Upper lobe of left lung (tissue), 6 donors: Measurements from ENCODE around the gene FBH1. TPM values are rescaled to one million over a fixed set of nuclear protein-coding genes. Genes with fewer than 3 reads are reported as not detected.
"Not testable (repeated sequence)": the region's sequence is repeated elsewhere in the genome, so short reads cannot be mapped to it uniquely, and the experiment has no call there.

ENCODE experiments used
- ATAC-seq, 2 donors: fragments of 200-7000 bp; cut with Tn5 transposase; one replicate each; pipeline ENCODE4 v1.9.1; 2022; ENCODE audit warnings: mild to moderate bottlenecking in 2 of 2, moderate library complexity in 2 of 2; ENCODE audit not compliant: low FRiP score in 2 of 2
- DNase-seq, 2 donors: peaks; one replicate each; pipeline ENCODE4 v3.0.0-alpha.2; 2019 to 2020
- H3K27ac ChIP-seq, 4 donors: fragments of 200-600 bp; sonication (generic); one replicate each; pipeline ENCODE4 v1.5.1; 2016 to 2019
- H3K27me3 ChIP-seq, 4 donors: fragments of 200-600 bp; sonication (generic); one replicate each; pipeline ENCODE4 v1.5.1; 2017 to 2019
- H3K36me3 ChIP-seq, 4 donors: fragments of 200-600 bp; sonication (generic); one replicate each; pipeline ENCODE4 v1.5.1; 2016 to 2019
- H3K4me1 ChIP-seq, 4 donors: fragments of 200-600 bp; sonication (generic); one replicate each; pipeline ENCODE4 v1.5.1; 2018 to 2019
- H3K4me3 ChIP-seq, 4 donors: fragments of 200-600 bp; sonication (generic); one replicate each; pipeline ENCODE4 v1.5.1; 2017 to 2019; ENCODE audit warnings: mild to moderate bottlenecking in 2 of 4, moderate library complexity in 1 of 4
- H3K9me3 ChIP-seq, 4 donors: fragments of 200-600 bp; sonication (generic); one replicate each; pipeline ENCODE4 v1.5.1; 2018 to 2019
- EP300 ChIP-seq, 4 donors: sonication (generic); formaldehyde crosslinking; IDR thresholded peaks; one replicate each; pipeline ENCODE4 v1.5.1; 2017; ENCODE audit warnings: antibody characterized with exemption in 4 of 4, control low read depth in 2 of 4
- POLR2A ChIP-seq, 4 donors: fragments of 450-650 bp; IDR thresholded peaks; one replicate each; pipeline ENCODE4 v1.5.1; 2016 to 2017; ENCODE audit warnings: antibody characterized with exemption in 4 of 4, mild to moderate bottlenecking in 2 of 4
- POLR2AphosphoS5 ChIP-seq, 2 donors: sonication (generic); formaldehyde crosslinking; IDR thresholded peaks; one replicate each; pipeline ENCODE4 v1.5.1; 2017; ENCODE audit warnings: antibody characterized with exemption in 2 of 2
- WGBS, 2 donors: methylation state at CpG; one replicate each; pipeline ENCODE4 v1.1.5; 2017 to 2018; 5-methylcytosine and 5-hydroxymethylcytosine counted together
- total RNA-seq, 6 donors: library from RNA; depleted of rRNA in 4 of 6; stranded (reverse); fragments of >200 nt in 4 of 6; gene quantifications; one replicate each; pipeline versions ENCODE4 v1.1.0 to v1.2.1, GENCODE V29; 2016 to 2021
- TF ChIP-seq, protein P1 (sequence below), 6 experiments: fragments of 450-650 bp in 4 of 6; fragments of 200-600 bp in 2 of 6; sonication (generic) in 2 of 6; IDR thresholded peaks; one replicate each; pipeline ENCODE4 v1.5.1; 2016 to 2019; ENCODE audit warnings: antibody characterized with exemption in 6 of 6
- donor health status: DM: no; HTN: no; CAD: no; lungs with moderate emphysema.
- donor health status: DM: no; HTN: yes; CAD: no; lungs with severe emphysema.

Gene FBH1
- total RNA-seq, 6 donors from 2014 or later, result 62.4 to 186 (median 77.4) TPM

DNA sequence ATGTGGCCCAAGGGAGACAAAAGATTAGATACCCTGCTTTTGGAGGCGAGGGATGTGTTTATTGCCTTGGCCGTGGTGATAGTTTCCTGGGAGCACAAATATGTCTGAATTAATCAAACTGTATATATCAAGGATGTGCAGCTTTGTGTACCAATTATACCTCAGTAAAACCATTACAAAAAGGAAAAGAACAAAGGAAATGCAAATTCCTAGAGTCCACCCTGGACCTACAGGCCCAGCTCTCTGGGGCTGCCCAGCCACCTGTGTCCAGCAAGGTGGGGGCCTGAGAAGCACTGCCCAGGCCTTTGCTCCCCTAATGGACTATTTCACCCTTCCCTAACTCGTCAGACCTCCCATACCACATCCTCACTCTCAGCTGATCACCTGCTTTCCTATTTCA, 20.9 kb upstream of the FBH1 start:
- DNase-seq (no peak), ATAC-seq (no peak)
- Histone ChIP-seq H3K4me1 (no peaks in the 10 kb centered on the region), H3K36me3 (no peaks in the 10 kb centered on the region), H3K27me3 (no peaks in the 10 kb centered on the region), H3K9me3 (no peaks in the 10 kb centered on the region), H3K27ac (no peak overlapping the region), H3K4me3 (no peak overlapping the region)
- 82 to 85% methylated on average over 3 of the region's 3 CpGs for WGBS, 2 donors
- no peak for TF ChIP-seq POLR2A (IDR thresholded peaks at IDR 0.05)

DNA sequence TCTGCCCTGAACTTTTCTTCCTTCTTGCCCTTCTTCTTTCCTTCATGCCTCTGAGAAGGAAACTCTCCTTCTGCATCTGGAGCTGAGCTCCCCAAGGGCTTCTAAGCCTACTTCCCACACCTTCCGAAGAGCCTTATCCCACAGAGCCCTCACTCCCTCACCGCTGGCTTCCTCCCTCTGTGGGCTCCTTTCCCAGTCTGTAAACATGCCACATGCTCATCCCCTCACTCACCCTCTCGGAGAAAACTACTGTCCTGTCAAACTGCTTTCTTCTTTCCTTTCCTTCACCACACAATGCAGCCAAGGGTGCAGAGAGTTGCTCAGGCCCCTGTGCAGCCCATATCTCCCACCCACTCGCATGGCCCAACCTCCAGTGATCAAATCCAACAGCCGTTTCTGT, 18.4 kb upstream of the FBH1 start:
- no peaks in the 10 kb centered on the region for H3K4me1 ChIP-seq
- H3K4me3 ChIP-seq, result no peak overlapping the region
- no peaks in the 10 kb centered on the region for H3K9me3 ChIP-seq
- H3K27me3 ChIP-seq, result no peaks in the 10 kb centered on the region
- peaks cover 0 to 9% (median 4%) of the 10 kb centered on the region in 4 donors for H3K36me3 ChIP-seq
- ATAC-seq (no peak), DNase-seq (no peak)
- 68 to 72% methylated on average over 5 of the region's 5 CpGs for WGBS, 2 donors
- H3K27ac ChIP-seq, result no peak overlapping the region
- TF ChIP-seq, protein P1, sequence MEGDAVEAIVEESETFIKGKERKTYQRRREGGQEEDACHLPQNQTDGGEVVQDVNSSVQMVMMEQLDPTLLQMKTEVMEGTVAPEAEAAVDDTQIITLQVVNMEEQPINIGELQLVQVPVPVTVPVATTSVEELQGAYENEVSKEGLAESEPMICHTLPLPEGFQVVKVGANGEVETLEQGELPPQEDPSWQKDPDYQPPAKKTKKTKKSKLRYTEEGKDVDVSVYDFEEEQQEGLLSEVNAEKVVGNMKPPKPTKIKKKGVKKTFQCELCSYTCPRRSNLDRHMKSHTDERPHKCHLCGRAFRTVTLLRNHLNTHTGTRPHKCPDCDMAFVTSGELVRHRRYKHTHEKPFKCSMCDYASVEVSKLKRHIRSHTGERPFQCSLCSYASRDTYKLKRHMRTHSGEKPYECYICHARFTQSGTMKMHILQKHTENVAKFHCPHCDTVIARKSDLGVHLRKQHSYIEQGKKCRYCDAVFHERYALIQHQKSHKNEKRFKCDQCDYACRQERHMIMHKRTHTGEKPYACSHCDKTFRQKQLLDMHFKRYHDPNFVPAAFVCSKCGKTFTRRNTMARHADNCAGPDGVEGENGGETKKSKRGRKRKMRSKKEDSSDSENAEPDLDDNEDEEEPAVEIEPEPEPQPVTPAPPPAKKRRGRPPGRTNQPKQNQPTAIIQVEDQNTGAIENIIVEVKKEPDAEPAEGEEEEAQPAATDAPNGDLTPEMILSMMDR (IDR thresholded peaks at IDR 0.05), result no peak

DNA sequence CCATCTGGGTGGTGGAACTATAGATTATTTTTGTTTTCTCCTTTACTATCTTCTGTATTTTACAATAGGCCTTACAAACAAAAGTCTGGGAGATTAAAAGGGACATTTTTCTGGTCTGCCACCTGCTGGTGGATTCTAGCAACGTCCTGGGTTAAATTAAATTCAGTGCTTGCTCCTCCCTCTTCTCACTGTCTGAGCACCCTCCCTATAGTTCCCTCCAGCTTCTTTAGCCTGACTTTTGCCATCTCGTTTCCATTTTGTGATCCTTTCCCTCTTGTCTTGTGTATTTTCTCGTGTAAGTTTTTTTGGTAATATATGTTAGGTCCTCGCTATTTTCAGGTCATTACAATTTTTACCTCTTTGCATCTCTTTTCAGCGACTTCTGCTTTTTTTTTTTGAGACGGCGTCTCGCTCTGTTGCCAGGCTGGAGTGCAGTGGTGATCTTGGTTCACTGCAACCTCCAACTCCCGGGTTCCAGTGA, 16.5 kb upstream of the FBH1 start:
- TF ChIP-seq POLR2A (IDR thresholded peaks at IDR 0.05), result no peak
- TF ChIP-seq, protein P1 (IDR thresholded peaks at IDR 0.05), result peak; percentile 56 to 80 (median 74)
- TF ChIP-seq EP300 (IDR thresholded peaks at IDR 0.05), result no peak
- Histone ChIP-seq H3K27me3 (no peaks in the 10 kb centered on the region), H3K4me3 (no peak overlapping the region), H3K27ac (no peak overlapping the region), H3K36me3 (peaks cover 0 to 26% (median 12%) of the 10 kb centered on the region in 4 donors), H3K9me3 (no peaks in the 10 kb centered on the region), H3K4me1 (no peaks in the 10 kb centered on the region)
- DNase-seq (peak in 1 of 2 donors; percentile 51), ATAC-seq (peak; percentile 86 to 93)
- WGBS, 2 donors, result 40 to 43% methylated on average over 9 of the region's 9 CpGs

DNA sequence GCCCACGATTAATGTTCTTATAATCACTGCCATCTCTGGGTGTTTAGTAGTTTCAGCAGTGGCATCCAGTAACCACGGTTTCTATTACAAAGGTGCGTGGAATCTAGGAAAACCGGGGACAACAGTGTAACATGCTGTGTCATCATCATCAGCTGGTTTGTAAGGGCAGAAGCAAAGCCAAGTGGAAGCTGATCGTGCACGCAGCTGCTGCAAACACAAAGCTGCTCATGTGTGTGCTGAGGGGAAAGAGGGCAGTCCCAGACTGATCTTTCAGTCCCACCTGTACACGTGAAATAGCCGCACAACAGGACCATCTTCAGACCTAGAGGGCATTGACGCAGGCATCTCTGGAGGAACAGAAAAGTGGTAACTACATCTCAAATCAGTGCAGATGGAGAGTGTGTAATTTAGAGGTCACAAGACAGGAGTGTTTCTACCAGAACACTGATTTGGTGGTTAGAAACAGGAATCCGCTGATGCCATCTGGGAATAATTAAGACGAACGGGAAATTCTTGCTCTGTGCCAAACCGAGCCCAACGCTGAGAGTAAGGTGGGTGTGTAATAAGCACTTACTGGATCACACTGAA, 13.8 kb upstream of the FBH1 start:
- WGBS, 2 donors, result 81 to 84% methylated on average over 14 of the region's 14 CpGs
- Histone ChIP-seq H3K4me3 (no peak overlapping the region), H3K4me1 (no peaks in the 10 kb centered on the region), H3K9me3 (no peaks in the 10 kb centered on the region), H3K27ac (no peak overlapping the region), H3K36me3 (peaks cover 0 to 46% (median 16%) of the 10 kb centered on the region in 4 donors), H3K27me3 (no peaks in the 10 kb centered on the region)
- TF ChIP-seq EP300 (IDR thresholded peaks at IDR 0.05), result no peak
- TF ChIP-seq, protein P1 (IDR thresholded peaks at IDR 0.05), result no peak
- no peak for TF ChIP-seq POLR2A (IDR thresholded peaks at IDR 0.05)
- no peak for TF ChIP-seq POLR2AphosphoS5 (IDR thresholded peaks at IDR 0.05)
- ATAC-seq (peak in 1 of 2 donors; percentile 21), DNase-seq (no peak)

DNA sequence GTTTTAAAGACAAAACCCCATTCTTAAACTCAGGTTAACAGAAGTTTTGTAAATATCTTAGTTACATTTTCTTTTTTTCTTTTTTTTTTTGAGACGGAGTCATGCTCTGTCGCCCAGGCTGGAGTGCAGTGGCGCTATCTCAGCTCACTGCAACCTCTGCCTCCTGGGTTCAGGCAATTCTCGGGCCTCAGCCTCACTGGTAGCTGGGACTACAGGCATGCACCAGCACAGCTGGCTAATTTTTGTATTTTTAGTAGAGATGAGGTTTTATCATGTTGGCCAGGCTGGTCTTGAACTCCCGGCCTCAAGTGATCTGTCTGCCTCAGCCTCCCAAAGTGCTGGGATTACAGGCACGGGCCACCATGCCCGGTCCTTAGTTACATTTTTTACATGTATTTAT, 13.0 kb upstream of the FBH1 start:
- not testable (repeated sequence) for ATAC-seq, H3K9me3 ChIP-seq, H3K4me3 ChIP-seq, H3K27me3 ChIP-seq, H3K27ac ChIP-seq, DNase-seq, H3K4me1 ChIP-seq
- 92 to 96% methylated on average over 7 of the region's 7 CpGs for WGBS, 2 donors
- H3K36me3 ChIP-seq, result peaks cover 2 to 53% (median 19%) of the 10 kb centered on the region in 4 donors

DNA sequence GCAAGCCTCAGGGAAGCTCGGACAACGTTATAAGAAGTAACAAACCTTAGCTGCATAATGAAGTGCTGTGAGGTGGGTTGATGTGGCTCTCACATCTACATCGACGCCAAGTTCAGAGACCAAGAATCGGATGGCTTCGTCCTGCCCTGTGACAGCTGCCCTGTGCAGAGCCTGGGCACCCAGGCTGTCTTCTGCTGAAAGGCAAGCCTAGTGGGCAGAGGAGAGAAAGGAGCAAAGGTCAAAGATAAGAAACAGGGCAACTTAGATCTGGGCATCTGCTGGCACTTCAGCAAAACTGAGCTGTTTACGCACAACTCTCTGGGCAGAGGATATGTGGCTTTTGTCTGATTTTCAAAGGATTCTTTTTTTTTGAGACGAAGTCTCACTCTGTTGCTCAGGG, 7.1 kb upstream of the FBH1 start:
- no peak for DNase-seq
- Histone ChIP-seq H3K27ac (no peak overlapping the region), H3K4me3 (no peak overlapping the region), H3K36me3 (peaks cover 5 to 64% (median 31%) of the 10 kb centered on the region in 4 donors), H3K9me3 (no peaks in the 10 kb centered on the region), H3K4me1 (peaks cover 3 to 6% (median 5%) of the 10 kb centered on the region in 4 donors), H3K27me3 (no peaks in the 10 kb centered on the region)
- ATAC-seq, result no peak
- WGBS, 2 donors, result 84 to 90% methylated on average over 7 to 8 of the region's 8 CpGs
- TF ChIP-seq POLR2A (IDR thresholded peaks at IDR 0.05), result no peak
- no peak for TF ChIP-seq EP300 (IDR thresholded peaks at IDR 0.05)
- TF ChIP-seq POLR2AphosphoS5 (IDR thresholded peaks at IDR 0.05), result no peak
- TF ChIP-seq, protein P1 (IDR thresholded peaks at IDR 0.05), result no peak
